ENCODE results near the gene ADGRG6. TPM values are rescaled to one million over a fixed set of nuclear protein-coding genes. Genes with fewer than 3 reads are reported as not detected.

ADGRG6 gene
- total RNA-seq, 1 donor from 2014 or later, result 0.39 TPM

DNA sequence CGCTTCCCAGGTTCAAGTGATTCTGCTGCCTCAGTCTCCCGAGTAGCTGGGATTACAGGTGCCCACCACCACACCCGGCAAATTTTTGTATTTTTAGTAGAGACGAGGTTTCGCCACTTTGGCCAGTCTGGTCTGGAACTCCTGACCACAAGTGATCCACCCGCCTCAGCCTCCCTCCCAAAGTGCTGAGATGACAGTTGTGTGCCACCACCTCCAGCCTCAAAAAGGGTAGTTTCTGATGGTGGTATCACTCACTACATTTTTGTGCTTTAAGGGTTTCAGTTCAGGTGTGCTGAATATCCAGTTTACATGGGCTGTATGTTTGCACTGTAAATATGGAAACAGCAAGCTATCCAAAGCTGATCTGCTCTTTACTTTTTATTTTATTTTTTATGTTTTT is 12.1 kb upstream of the ADGRG6 start:
- Histone ChIP-seq H3K4me2 (no peak overlapping the region), H3K9ac (no peak overlapping the region), H3K79me2 (ENCODE audit: low read depth) (no peaks in the 10 kb centered on the region), H3K27ac (no peak overlapping the region), H3K4me1 (no peaks in the 10 kb centered on the region), H3K9me3 (ENCODE audit: low read depth) (no peaks in the 10 kb centered on the region), H3K4me3 (no peak overlapping the region), H3K27me3 (no peaks in the 10 kb centered on the region), H2AFZ (replicated peaks) (no peak overlapping the region), H3K36me3 (no peaks in the 10 kb centered on the region), H4K20me1 (ENCODE audit: low read depth) (no peaks in the 10 kb centered on the region), H3F3A (ENCODE audit: low read depth) (no peaks in the 10 kb centered on the region)
- TF ChIP-seq EZH2phosphoT487 (IDR thresholded peaks at IDR 0.05) (no peak), EZH2 (IDR thresholded peaks at IDR 0.05) (no peak)
- TF ChIP-seq, protein P1, sequence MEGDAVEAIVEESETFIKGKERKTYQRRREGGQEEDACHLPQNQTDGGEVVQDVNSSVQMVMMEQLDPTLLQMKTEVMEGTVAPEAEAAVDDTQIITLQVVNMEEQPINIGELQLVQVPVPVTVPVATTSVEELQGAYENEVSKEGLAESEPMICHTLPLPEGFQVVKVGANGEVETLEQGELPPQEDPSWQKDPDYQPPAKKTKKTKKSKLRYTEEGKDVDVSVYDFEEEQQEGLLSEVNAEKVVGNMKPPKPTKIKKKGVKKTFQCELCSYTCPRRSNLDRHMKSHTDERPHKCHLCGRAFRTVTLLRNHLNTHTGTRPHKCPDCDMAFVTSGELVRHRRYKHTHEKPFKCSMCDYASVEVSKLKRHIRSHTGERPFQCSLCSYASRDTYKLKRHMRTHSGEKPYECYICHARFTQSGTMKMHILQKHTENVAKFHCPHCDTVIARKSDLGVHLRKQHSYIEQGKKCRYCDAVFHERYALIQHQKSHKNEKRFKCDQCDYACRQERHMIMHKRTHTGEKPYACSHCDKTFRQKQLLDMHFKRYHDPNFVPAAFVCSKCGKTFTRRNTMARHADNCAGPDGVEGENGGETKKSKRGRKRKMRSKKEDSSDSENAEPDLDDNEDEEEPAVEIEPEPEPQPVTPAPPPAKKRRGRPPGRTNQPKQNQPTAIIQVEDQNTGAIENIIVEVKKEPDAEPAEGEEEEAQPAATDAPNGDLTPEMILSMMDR (IDR thresholded peaks at IDR 0.05), result no peak
- no peaks in the 10 kb centered on the region for H3K4me1 Mint-ChIP-seq
- no peaks in the 10 kb centered on the region for H3K36me3 Mint-ChIP-seq
- no peaks in the 10 kb centered on the region for H3K27me3 Mint-ChIP-seq (ENCODE audit: insufficient read depth, low read depth)
- no peak overlapping the region for H3K27ac Mint-ChIP-seq
- H3K9me3 Mint-ChIP-seq, result no peaks in the 10 kb centered on the region
- DNase-seq (ENCODE audit: low spot score), result no peak
- no peak overlapping the region for H3K4me3 Mint-ChIP-seq

DNA sequence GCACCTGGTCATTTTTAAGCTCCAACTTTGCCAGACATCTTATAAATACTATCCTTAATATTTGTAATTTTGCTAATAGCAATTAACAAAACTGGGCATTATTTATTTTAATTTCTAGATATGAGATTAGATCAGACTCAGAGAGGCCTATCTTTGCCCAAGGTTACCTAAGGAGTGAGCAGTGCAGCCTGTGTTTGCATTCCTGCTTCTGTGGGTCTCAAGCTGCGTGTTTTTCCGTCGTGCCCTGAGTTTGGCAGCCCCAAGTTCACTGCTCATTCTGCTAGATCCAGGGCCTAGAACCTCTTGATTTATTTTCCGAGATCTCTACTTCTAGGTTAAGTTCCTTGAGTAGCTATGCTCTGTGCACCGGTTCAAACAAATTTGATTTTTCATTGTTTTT is 11.0 kb upstream of the ADGRG6 start:
- H3K4me2 ChIP-seq, result no peak overlapping the region
- no peak overlapping the region for H3K4me3 ChIP-seq
- H3K27ac ChIP-seq, result no peak overlapping the region
- H3F3A ChIP-seq (ENCODE audit: low read depth), result no peaks in the 10 kb centered on the region
- H3K27me3 ChIP-seq, result no peaks in the 10 kb centered on the region
- H3K9ac ChIP-seq, result no peak overlapping the region
- H3K9me3 ChIP-seq (ENCODE audit: low read depth), result no peaks in the 10 kb centered on the region
- Mint-ChIP-seq H3K27me3 (ENCODE audit: insufficient read depth, low read depth) (no peaks in the 10 kb centered on the region), H3K4me3 (no peak overlapping the region), H3K36me3 (no peaks in the 10 kb centered on the region), H3K4me1 (no peaks in the 10 kb centered on the region), H3K27ac (no peak overlapping the region), H3K9me3 (no peaks in the 10 kb centered on the region)
- no peaks in the 10 kb centered on the region for H3K36me3 ChIP-seq
- no peak for DNase-seq (ENCODE audit: low spot score)
- TF ChIP-seq EZH2phosphoT487 (IDR thresholded peaks at IDR 0.05), result no peak
- no peak for TF ChIP-seq EZH2 (IDR thresholded peaks at IDR 0.05)
- TF ChIP-seq, protein P1 (IDR thresholded peaks at IDR 0.05), result no peak
- no peaks in the 10 kb centered on the region for H3K79me2 ChIP-seq (ENCODE audit: low read depth)
- H2AFZ ChIP-seq (replicated peaks), result no peak overlapping the region
- H3K4me1 ChIP-seq, result no peaks in the 10 kb centered on the region
- no peaks in the 10 kb centered on the region for H4K20me1 ChIP-seq (ENCODE audit: low read depth)

DNA sequence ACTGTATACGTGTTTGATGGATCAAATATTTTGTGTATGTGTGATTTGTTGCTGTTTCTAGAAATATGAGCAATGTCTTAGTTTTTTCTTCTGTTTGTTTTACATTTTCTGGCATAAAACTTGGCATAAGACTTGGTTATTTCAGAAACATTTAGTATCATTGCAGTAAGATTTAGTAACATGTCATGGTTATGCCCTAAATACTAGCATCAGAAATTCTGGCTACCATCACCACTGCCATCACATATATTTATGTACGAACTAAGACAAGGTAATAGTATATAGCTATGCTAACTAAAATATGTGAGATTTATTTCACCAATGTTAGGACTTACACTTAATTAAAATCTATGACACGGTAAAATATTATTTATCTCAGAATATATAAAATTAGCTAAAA is 10.3 kb upstream of the ADGRG6 start:
- H3K27me3 ChIP-seq, result no peaks in the 10 kb centered on the region
- no peaks in the 10 kb centered on the region for H3K4me1 Mint-ChIP-seq

More for the DNA sequence above, 10.3 kb upstream of the ADGRG6 start:
- Histone ChIP-seq H3K9ac (no peak overlapping the region), H4K20me1 (ENCODE audit: low read depth) (no peaks in the 10 kb centered on the region), H3K4me3 (no peak overlapping the region), H3K4me1 (no peaks in the 10 kb centered on the region), H2AFZ (replicated peaks) (no peak overlapping the region), H3K27ac (no peak overlapping the region), H3K9me3 (ENCODE audit: low read depth) (no peaks in the 10 kb centered on the region), H3F3A (ENCODE audit: low read depth) (no peaks in the 10 kb centered on the region), H3K4me2 (no peak overlapping the region), H3K36me3 (no peaks in the 10 kb centered on the region), H3K79me2 (ENCODE audit: low read depth) (no peaks in the 10 kb centered on the region)
- no peak for DNase-seq (ENCODE audit: low spot score)
- H3K36me3 Mint-ChIP-seq, result no peaks in the 10 kb centered on the region
- no peaks in the 10 kb centered on the region for H3K9me3 Mint-ChIP-seq
- H3K4me3 Mint-ChIP-seq, result no peak overlapping the region
- TF ChIP-seq EZH2 (IDR thresholded peaks at IDR 0.05) (no peak), EZH2phosphoT487 (IDR thresholded peaks at IDR 0.05) (no peak)
- TF ChIP-seq, protein P1 (IDR thresholded peaks at IDR 0.05), result no peak
- no peak overlapping the region for H3K27ac Mint-ChIP-seq
- H3K27me3 Mint-ChIP-seq (ENCODE audit: insufficient read depth, low read depth), result no peaks in the 10 kb centered on the region
